Gastrocnemius medialis (tissue), 4 donors: ENCODE data around the gene MDFIC.

ENCODE experiments used
- POLR2A ChIP-seq, 2 donors: fragments of 450-650 bp; IDR thresholded peaks; one replicate each; pipeline ENCODE4 v1.6.1; 2017; ENCODE audit warnings: antibody characterized with exemption in 2 of 2, mild to moderate bottlenecking in 2 of 2, moderate library complexity in 2 of 2
- TF ChIP-seq, protein P1 (sequence below), 5 experiments: fragments of 450-650 bp in 3 of 5; fragments of 200-600 bp in 2 of 5; sonication (generic) in 2 of 5; IDR thresholded peaks in 4 of 5; conservative IDR thresholded peaks in 1 of 5; 1 replicate in 4 of 5; 2 replicates in 1 of 5; pipeline ENCODE4 v1.5.1; 2016 to 2019; ENCODE audit warnings: antibody characterized with exemption in 5 of 5, mild to moderate bottlenecking in 3 of 5, moderate library complexity in 3 of 5

DNA sequence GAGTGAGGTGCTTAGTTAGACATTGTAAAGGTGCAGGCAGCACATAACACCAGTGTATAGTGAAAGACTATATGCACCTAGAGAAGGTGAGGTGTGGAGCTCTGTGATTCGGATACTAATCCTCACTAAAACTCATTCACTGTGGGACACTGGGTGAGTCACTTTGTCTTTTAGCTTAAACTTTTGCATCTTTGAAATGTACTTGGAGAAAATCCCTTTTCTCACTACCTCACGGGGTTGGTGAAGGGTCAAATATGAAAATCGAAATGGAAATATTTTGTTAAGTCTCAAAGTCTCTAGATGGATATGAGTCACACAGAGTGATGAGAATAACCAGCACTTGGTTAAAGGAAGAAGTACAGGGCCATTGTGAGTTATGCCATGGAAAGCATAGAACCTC lies 38.0 kb downstream of the MDFIC start:
- TF ChIP-seq POLR2A (IDR thresholded peaks at IDR 0.05) = no peak
- TF ChIP-seq, protein P1, sequence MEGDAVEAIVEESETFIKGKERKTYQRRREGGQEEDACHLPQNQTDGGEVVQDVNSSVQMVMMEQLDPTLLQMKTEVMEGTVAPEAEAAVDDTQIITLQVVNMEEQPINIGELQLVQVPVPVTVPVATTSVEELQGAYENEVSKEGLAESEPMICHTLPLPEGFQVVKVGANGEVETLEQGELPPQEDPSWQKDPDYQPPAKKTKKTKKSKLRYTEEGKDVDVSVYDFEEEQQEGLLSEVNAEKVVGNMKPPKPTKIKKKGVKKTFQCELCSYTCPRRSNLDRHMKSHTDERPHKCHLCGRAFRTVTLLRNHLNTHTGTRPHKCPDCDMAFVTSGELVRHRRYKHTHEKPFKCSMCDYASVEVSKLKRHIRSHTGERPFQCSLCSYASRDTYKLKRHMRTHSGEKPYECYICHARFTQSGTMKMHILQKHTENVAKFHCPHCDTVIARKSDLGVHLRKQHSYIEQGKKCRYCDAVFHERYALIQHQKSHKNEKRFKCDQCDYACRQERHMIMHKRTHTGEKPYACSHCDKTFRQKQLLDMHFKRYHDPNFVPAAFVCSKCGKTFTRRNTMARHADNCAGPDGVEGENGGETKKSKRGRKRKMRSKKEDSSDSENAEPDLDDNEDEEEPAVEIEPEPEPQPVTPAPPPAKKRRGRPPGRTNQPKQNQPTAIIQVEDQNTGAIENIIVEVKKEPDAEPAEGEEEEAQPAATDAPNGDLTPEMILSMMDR (IDR thresholded peaks at IDR 0.05 in 4 of 5, conservative IDR thresholded peaks at IDR 0.05 in 1 of 5) = no peak
